Muscle layer of duodenum (tissue), 2 donors: ENCODE results near the gene KDM6B.

ENCODE experiments used
- H3K27ac ChIP-seq: one replicate; pipeline ENCODE4 v1.7.0; 2013; ENCODE audit warnings: mild to moderate bottlenecking, low read length
- H3K27me3 ChIP-seq: one replicate; pipeline ENCODE4 v1.7.0; 2013; ENCODE audit warnings: low read depth, mild to moderate bottlenecking, control low read depth, low read length
- H3K36me3 ChIP-seq, 2 donors: one replicate each; pipeline ENCODE4 v1.7.0; 2013; ENCODE audit warnings: low read length in 2 of 2, control low read depth in 1 of 2, mild to moderate bottlenecking in 1 of 2; ENCODE audit not compliant: insufficient read depth in 2 of 2, control insufficient read depth in 1 of 2
- H3K4me1 ChIP-seq, 2 donors: one replicate each; pipeline ENCODE4 v1.7.0; 2013; ENCODE audit warnings: low read length in 2 of 2, mild to moderate bottlenecking in 2 of 2, control low read depth in 1 of 2, moderate library complexity in 1 of 2; ENCODE audit not compliant: insufficient read depth in 2 of 2, control insufficient read depth in 1 of 2
- H3K4me3 ChIP-seq, 2 donors: one replicate each; pipeline ENCODE4 v1.7.0; 2013; ENCODE audit warnings: low read length in 2 of 2, low read depth in 1 of 2, mild to moderate bottlenecking in 1 of 2
- H3K9me3 ChIP-seq, 2 donors: one replicate each; pipeline ENCODE4 v1.7.0; 2013; ENCODE audit warnings: low read length in 2 of 2, control low read depth in 1 of 2, mild to moderate bottlenecking in 1 of 2; ENCODE audit not compliant: control insufficient read depth in 1 of 2
- donor health status: healthy.

KDM6B gene

DNA sequence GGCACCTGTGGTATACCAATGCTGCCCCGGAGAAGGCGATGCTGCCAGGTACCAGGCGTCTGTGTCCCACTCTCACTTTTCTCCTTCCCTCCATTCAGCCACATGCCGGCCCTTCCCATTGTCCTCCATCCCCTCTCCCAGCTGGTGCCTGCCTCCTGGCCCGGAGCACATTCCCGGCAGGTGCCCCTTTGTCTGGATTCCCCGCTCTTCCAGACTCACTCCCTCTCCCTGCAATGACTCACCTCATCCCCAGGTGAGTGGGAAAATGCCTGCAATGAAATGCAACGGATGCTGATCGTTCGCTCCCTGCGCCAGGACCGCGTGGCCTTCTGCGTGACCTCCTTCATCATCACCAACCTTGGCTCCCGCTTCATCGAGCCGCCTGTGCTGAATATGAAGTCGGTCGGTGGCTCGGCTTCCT is 10.4 kb upstream of the KDM6B start:
- no peaks in the 10 kb centered on the region for H3K36me3 ChIP-seq
- H3K27ac ChIP-seq, result no peak overlapping the region
- H3K4me1 ChIP-seq, result no peaks in the 10 kb centered on the region

GRCh38 chr17:7824021-7824924 is 9.7 kb upstream of the KDM6B start:
- H3K27me3 ChIP-seq, result no peaks in the 10 kb centered on the region
- H3K36me3 ChIP-seq, result no peaks in the 10 kb centered on the region
- H3K4me3 ChIP-seq, result no peak overlapping the region
- H3K4me1 ChIP-seq, result no peaks in the 10 kb centered on the region
- no peak overlapping the region for H3K27ac ChIP-seq
- H3K9me3 ChIP-seq, result no peaks in the 10 kb centered on the region

More for the DNA sequence above, 10.4 kb upstream of the KDM6B start:
- no peak overlapping the region for H3K4me3 ChIP-seq
- no peaks in the 10 kb centered on the region for H3K27me3 ChIP-seq
- H3K9me3 ChIP-seq, result no peaks in the 10 kb centered on the region

DNA sequence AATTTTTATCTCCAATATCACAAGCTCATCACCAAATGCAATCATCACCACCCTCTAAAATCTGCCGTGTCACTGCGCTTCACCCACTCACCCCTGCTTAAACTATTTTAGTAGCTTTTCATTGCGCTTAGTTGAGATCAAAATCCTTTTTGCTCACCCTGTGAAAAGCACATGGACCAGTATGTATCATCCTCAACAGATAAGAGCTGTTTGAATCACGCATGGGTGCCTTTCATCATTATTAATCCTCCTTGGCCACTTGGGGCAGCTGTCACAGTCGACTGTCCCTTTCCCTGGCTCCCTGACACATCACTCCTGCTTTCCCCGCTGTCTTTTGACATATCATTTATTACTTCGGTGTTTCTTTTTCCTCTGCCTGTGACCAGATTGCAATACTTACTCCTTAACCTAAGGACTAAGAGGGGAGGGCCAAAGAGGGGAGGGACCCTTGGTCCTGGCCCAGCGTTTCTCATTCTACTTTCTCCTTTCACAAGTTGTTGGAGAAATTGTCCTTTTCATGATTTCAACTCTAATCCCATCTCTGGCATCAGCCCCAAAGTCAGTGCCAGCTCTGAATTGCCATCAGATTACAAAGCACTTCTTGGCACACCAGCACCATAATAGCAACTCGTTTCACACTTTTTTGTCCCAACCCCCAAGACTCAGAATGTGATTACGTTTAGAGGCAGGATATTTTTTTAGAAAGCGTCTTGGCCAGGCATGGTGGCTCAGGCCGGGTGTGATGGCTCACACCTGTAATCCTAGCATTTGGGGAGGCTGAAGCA is 8.6 kb upstream of the KDM6B start:
- Histone ChIP-seq H3K27ac (no peak overlapping the region), H3K4me3 (no peak overlapping the region), H3K9me3 (no peaks in the 10 kb centered on the region), H3K36me3 (no peaks in the 10 kb centered on the region), H3K4me1 (no peaks in the 10 kb centered on the region), H3K27me3 (no peaks in the 10 kb centered on the region)

GRCh38 chr17:7830616-7831015 is 3.4 kb upstream of the KDM6B start:
- Histone ChIP-seq H3K4me3 (no peak overlapping the region), H3K9me3 (no peaks in the 10 kb centered on the region), H3K27me3 (no peaks in the 10 kb centered on the region), H3K27ac (no peak overlapping the region), H3K4me1 (peaks cover 0 to 8% of the 10 kb centered on the region in 2 donors), H3K36me3 (no peaks in the 10 kb centered on the region)

DNA sequence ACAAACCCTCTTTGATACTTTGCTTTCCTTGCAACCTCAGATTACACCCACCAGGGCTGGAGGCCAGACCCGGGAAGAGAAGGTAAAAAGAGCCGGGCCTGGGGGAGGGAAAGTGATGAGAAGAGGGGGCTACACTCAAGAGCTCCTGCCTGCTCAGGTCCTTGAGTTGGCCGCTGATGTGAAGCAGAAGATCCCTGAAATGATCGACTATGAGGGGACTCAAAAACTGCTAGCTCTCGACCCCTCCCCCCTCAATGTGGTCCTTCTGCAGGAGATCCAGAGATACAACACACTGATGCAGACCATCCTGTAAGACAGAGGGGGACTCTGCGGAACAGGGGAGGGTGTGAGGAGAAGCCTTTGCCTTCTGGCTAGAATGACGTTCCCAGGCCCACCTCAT is 2.8 kb upstream of the KDM6B start:
- H3K9me3 ChIP-seq, result no peaks in the 10 kb centered on the region
- H3K27me3 ChIP-seq, result no peaks in the 10 kb centered on the region
- peaks cover 0 to 8% of the 10 kb centered on the region in 2 donors for H3K4me1 ChIP-seq
- H3K27ac ChIP-seq, result no peak overlapping the region
- no peak overlapping the region for H3K4me3 ChIP-seq
- H3K36me3 ChIP-seq, result peaks cover 0 to 5% of the 10 kb centered on the region in 2 donors

DNA sequence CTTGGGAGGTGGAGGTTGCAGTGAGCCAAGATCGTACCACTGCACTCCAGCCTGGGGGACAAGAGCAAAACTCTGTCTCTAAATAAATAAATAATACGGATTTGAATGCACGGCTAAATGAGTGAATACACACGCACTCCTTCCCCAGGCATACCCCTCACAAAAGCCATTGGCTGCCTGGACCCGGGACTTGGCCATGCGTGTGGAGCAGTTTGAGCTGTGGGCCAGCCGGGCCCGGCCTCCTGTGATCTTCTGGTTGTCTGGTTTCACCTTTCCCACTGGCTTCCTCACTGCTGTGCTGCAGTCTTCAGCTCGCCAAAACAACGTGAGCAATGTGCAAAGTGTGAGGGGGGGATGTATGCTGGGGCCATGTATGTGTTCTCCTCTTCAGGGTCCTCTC is 1.6 kb upstream of the KDM6B start:
- H3K9me3 ChIP-seq, result no peaks in the 10 kb centered on the region
- no peaks in the 10 kb centered on the region for H3K27me3 ChIP-seq
- H3K4me3 ChIP-seq, result no peak overlapping the region
- H3K27ac ChIP-seq, result no peak overlapping the region
- H3K4me1 ChIP-seq, result peaks cover 9 to 20% of the 10 kb centered on the region in 2 donors
- peaks cover 0 to 8% of the 10 kb centered on the region in 2 donors for H3K36me3 ChIP-seq

DNA sequence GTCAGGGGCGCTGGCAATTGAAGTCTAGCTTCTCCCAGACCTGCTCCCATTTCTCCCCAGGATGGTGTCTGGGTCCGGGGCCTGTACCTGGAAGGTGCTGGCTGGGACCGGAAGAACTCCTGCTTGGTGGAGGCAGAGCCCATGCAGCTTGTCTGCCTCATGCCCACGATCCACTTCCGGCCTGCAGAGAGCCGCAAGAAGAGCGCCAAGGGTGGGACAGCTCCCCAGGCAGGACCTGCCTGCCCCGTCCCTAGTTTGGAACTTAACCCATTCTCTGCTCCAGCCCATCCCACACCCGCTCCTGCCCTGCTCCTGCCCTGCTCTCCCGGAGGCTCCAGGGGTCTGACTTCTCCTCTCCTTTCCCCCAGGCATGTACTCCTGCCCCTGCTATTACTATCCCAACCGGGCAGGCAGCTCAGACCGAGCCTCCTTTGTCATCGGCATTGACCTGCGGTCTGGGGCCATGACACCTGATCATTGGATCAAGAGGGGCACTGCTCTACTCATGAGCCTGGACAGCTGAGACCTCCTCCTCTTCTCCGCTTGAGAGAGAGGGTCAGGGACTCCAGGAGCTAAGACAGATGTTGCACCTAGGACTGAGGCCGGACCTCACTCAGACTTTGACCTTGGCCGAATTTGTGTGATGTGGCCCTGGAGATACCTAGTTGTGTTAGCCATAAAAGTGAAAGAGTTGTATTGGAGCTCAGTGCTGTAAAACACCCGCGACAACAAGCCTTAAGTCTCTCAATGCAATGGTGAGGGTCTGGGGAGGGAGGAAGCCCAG is 814 bp upstream of the KDM6B start:
- peak overlapping the region; percentile 83 to 91 for H3K4me3 ChIP-seq
- peaks cover 10 to 25% of the 10 kb centered on the region in 2 donors for H3K4me1 ChIP-seq
- no peaks in the 10 kb centered on the region for H3K27me3 ChIP-seq
- H3K27ac ChIP-seq, result no peak overlapping the region
- H3K36me3 ChIP-seq, result peaks cover 0 to 8% of the 10 kb centered on the region in 2 donors
- H3K9me3 ChIP-seq, result no peaks in the 10 kb centered on the region

DNA sequence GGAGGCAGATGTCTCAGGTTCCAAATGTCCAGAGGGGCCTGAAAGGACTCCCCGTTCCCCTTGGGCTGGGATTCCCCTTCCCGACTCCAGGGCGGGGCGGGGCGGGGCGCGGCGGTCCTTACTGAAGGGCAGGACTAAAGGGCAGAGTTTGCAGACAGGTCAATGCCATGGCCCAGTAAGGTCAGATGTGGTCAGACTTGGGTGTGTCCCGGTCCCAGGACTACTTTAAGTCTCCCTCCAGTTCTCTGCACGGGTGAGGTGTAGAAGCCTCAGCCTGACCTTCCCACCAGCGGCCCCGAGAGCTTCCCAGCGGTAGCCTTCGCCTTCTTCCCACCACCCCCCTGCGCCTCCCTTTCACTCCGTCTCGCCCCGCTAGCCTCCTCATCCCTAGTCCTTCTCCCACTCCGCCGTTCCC is 532 bp downstream of the KDM6B start:
- Histone ChIP-seq H3K9me3 (no peaks in the 10 kb centered on the region), H3K27me3 (no peaks in the 10 kb centered on the region), H3K4me1 (peaks cover 21 to 37% of the 10 kb centered on the region in 2 donors), H3K4me3 (peak overlapping the region; percentile 83 to 91), H3K36me3 (peaks cover 0 to 8% of the 10 kb centered on the region in 2 donors), H3K27ac (peak overlapping the region; percentile 98)

- peaks cover 28 to 42% of the 10 kb centered on the region in 2 donors for H3K4me1 ChIP-seq
- H3K4me3 ChIP-seq, result peak overlapping the region; percentile 83 to 91
- no peaks in the 10 kb centered on the region for H3K9me3 ChIP-seq
- H3K36me3 ChIP-seq, result peaks cover 0 to 8% of the 10 kb centered on the region in 2 donors
- H3K27me3 ChIP-seq, result no peaks in the 10 kb centered on the region
- H3K27ac ChIP-seq, result peak overlapping the region; percentile 98
These were observed 1.2 kb downstream of the KDM6B start for GRCh38 chr17:7834957-7835813.

DNA sequence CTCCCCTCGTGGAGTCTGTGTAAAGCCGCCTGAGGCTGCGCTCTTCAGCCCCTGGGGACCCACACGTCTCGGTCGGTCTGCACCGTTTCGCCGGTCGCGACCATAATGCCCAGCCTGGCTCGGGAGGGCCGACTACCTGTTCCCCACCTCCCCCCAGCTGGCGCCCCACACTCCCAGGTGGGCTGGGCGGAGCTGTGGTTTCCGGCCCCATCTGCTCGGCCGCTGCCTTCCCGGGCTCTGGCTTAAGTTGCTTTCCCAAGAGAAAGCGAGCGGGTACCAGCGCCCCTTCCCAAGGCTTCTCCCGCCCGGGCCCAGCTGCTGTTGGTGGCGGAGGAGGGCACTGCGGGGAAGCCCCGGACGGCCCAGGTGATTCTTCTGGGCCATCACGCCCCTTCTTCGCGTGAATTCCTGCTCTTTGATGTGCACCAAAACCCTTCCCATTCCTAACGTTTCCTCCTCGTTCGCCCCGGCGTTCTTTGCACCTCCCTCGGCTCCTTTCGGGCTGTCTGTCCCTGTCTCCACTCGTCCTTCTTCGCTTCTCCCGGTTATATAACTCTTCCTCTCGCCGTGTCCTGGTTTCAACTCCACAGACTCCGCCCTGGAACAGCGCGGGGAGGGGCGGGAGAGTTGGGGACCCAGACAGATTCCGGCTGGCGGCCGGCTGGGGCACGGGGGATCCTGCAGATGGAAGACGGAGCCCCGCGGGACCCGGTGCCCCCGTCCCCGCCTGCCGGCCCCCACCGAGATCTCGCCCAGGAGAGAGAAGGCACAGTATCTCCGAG is 2.0 kb downstream of the KDM6B start:
- H3K27ac ChIP-seq, result peak overlapping the region; percentile 96
- H3K9me3 ChIP-seq, result no peaks in the 10 kb centered on the region
- no peaks in the 10 kb centered on the region for H3K27me3 ChIP-seq
- peaks cover 35 to 50% of the 10 kb centered on the region in 2 donors for H3K4me1 ChIP-seq
- H3K4me3 ChIP-seq, result peak overlapping the region; percentile 80 to 91
- H3K36me3 ChIP-seq, result peaks cover 0 to 8% of the 10 kb centered on the region in 2 donors
